ENCODE results near the gene SH2D6.
A peak's percentile ranks its signal among the peaks of the same experiment; 100 is the strongest.

SH2D6 gene

DNA sequence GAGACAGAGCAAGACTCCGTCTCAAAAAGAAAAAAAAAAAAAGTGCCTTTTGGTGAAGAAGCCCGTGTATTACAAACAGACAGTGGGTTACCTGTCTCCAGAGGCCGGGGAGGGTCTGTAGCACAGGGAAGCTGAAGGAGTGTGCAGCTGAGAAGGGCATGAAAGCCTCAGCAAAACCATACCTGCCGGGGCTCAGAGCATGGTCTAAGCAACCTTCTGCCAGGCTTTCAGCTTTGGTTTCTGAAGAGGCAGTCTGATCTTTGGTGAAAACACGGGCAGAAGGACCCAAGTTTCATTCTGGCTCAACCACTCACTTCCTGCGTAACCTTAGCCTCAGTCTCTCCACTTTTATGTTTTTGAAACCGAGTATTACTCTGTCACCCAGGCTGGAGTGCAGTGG is 21.5 kb downstream of the SH2D6 start:
- no peak for DNase-seq (ENCODE audit: low spot score)

- DNase-seq (ENCODE audit: low spot score), result no peak
Measured at GRCh38 chr2:85440729-85441128, 22.2 kb downstream of the SH2D6 start.

GRCh38 chr2:85441864-85442263 is 23.4 kb downstream of the SH2D6 start:
- no peak for DNase-seq (ENCODE audit: low spot score)

GRCh38 chr2:85444629-85445172 is 26.2 kb downstream of the SH2D6 start:
- DNase-seq (ENCODE audit: low spot score), result peak; percentile 5

GRCh38 chr2:85445316-85446295 is 27.1 kb downstream of the SH2D6 start:
- DNase-seq (ENCODE audit: low spot score), result peak; percentile 27

DNA sequence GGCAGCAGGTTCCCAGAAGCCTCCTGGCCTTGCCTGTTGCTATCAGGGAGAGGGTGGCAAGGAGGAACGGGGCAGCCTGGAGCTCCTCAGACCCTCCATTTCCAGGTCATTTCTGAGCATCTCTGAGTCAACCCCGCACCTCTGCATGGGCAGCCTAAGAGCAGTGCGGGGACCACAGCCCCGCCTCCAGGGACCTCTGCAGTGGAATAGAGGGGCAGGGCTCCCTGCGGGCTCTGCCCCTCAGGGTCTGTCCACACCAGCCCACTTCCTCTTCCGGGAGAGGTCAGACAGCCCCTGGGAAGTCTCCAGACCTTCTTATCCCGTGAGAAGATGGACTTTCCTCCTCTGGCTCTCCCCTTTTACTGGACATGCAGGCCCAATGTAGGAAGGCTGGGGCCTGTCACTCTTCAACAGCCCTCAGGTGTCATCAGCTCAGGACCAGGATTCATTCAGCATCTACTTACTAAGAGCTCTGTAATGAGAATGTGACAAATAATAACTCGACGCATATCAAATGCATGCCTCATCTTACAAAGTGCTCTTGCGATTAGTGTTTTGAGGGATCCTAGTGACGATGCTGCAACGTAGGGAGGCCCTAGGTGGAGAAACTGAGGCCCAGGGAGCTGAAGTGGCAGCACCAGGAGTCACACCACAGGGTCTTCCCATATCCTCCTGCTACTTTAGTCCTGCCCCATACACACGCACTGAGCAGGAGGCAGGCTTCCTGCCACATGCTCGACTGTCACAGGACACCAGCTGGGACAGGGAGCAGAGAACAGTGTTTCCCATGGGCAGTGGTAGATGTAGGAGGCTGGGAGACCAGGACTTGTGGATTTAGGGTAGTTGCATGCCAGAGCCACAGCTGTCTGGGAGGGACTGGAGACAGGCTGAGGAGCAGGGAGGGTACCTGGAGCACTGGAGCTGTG is 28.0 kb downstream of the SH2D6 start:
- peak; percentile 16 for DNase-seq (ENCODE audit: low spot score)

DNA sequence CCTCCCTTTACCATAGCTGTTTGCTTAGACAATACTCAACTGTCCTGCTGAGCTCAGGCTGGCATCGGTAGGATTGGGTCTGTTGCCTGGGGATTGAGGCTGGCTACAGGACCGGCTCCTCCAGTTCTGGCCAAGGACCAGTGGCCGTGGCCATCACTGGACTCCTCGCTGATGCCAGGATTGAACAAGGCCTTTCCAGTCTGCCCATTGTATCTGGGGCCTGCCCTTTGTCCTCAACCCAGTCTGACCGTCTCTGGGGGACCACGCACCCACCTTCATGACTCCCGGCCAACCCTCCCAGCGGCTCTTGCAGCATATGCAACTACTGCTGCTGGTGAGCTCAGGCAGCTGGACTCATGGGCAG is 28.7 kb downstream of the SH2D6 start:
- DNase-seq (ENCODE audit: low spot score), result peak; percentile 4

DNA sequence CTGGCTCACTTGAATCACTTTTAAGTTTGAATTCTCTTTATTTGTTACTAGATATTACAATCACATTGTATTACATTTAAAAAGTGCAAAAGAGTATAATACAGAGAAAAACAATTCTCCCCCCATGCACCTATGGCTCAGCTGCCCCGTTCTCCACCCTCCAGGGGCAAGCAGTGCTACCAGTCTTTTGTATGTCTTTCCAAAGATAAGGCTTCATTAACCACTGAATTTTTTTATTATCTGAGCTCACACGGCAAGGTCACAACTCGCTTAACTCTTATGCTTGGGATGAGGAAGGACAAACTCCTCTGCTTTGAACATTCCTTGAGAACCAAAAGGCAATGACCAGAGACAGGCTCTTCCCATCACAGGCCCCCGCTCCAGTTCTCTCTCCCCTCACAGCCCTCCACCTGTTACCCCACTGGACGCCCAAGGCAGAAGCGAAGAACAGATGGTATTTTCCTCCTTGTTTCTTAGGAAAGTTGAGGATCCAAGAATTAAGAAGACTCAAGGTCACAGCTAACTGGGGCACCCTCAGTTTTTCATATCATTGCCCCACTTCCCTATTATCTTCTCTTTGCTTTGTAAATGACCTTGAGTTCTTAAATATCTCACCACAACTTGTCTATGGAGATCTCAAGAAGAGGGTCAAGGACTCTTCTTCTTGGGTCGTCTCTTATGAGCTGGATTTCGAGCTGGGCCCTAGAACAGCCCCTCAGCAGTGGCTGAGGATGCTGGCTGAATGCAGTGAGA is 30.1 kb downstream of the SH2D6 start:
- DNase-seq (ENCODE audit: low spot score), result peak; percentile 2

DNA sequence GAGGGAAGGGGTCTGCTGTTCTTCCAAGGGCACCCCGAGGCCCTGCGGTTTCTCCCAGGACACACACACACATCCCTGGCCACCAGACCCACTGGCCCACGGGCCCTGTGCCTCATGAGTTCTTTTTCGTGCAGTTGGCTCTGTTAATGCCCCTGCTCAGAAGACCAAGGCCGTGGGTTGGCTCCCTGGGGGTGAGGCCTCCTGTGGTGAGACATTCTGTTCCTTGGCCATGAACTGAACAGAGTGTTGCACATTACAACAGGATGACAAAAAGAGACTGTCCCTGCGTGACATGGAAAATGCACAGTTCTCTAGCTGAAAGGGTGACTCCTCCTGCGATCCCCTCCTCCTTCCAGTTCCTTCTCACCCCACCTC is 30.7 kb downstream of the SH2D6 start:
- DNase-seq (ENCODE audit: low spot score), result peak; percentile 3

DNA sequence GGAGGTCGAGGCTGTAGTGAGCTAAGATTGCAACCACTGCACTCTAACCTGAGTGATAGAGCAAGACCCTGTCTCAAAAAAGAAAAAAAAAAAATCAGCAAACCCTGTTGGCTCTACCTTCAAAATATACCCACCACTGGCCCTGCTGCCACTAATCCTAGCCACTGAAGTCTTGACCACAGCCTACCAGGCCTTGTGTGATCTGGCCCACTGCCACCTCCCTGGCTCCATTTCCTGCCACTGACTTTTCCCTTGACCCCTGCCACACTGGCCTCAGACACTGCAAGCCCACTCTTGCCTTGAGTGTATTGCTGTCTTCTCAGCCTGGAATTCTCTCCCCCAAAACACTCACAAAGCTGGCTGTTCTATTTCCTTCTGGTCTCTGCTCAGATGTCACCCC is 33.7 kb downstream of the SH2D6 start:
- DNase-seq (ENCODE audit: low spot score), result no peak

GRCh38 chr2:85453571-85453970 is 35.1 kb downstream of the SH2D6 start:
- no peak for DNase-seq (ENCODE audit: low spot score)

GRCh38 chr2:85455552-85456090 is 37.1 kb downstream of the SH2D6 start:
- peak; percentile 29 for DNase-seq (ENCODE audit: low spot score)

GRCh38 chr2:85457043-85457442 is 38.5 kb downstream of the SH2D6 start:
- DNase-seq (ENCODE audit: low spot score), result no peak

DNA sequence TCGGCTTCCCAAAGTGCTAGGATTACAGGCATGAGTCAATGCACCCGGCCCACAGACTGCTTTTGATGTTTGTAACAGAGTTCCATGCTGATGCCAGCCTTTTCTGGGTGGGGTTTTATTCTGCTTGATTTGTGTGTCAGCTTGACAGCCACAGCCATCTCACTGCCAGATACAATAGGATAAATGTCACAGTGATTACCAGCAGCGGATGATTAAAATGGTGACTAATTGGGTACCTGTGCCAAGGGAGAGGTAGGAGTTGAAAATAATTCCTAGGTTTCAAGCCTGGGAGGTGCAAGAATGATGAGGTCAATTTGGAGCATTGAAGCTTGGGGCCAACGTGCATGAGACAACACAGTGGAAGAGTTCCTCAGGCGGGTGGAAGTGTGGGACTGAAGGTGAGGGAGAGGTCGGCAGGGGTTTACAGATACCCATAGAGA is 39.4 kb downstream of the SH2D6 start:
- DNase-seq (ENCODE audit: low spot score), result peak; percentile 16

- peak; percentile 37 for DNase-seq (ENCODE audit: low spot score)
Measured at GRCh38 chr2:85458601-85459563, 40.4 kb downstream of the SH2D6 start.

DNA sequence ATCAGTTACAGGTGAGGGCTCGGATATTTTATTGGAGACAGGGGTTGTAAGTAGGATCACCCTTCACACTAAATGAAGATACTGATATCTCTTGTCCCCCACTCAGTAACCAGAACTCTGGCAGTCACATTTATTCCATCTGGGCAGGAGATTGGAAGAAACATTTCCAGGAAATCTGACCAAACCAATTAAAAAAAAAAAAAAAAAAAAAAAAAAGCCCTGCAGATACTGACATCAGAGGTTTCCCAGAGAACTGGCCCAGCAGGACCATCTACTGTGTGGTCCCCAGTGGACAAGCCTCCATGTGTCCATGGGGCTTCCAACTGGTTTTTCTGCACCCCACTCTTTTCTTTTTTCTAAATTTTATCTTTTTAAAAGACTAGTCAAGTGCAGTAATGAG is 41.3 kb downstream of the SH2D6 start:
- DNase-seq (ENCODE audit: low spot score), result no peak

GRCh38 chr2:85462322-85462721 is 43.8 kb downstream of the SH2D6 start:
- no peak for DNase-seq (ENCODE audit: low spot score)

DNA sequence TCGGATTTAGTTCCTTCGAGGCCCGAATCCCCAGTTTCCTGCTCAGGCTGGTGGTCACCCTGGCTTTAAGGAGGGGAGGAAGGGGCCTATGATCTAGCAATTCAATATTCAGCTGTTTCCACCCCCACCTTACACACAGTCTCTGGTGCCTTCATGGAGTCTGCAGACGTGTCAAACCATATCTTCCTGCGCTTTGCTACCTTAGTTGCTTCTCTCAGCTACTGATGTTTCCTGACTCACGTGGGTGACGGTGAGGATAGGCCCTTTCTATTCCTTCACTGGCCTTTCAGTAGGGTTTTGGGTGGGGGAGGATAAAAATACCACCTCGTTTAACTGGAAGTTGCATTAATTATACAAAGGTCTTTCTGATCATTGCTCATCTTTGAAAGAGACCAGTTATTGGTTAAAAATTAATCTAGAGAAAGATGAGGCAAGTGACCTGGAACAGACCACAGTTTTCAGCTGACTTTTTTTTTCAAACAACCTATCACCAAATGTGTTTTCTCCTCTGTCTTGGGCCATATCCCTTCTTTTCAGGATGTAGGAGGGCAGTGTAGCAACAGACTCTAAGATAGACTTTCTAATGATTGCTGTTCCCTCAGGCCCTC is 49.7 kb downstream of the SH2D6 start:
- DNase-seq (ENCODE audit: low spot score), result peak; percentile 1

GRCh38 chr2:85468704-85469349 is 50.3 kb downstream of the SH2D6 start:
- peak; percentile 62 for DNase-seq (ENCODE audit: low spot score)
